Measurements from ENCODE around the gene IGFN1.

DNA sequence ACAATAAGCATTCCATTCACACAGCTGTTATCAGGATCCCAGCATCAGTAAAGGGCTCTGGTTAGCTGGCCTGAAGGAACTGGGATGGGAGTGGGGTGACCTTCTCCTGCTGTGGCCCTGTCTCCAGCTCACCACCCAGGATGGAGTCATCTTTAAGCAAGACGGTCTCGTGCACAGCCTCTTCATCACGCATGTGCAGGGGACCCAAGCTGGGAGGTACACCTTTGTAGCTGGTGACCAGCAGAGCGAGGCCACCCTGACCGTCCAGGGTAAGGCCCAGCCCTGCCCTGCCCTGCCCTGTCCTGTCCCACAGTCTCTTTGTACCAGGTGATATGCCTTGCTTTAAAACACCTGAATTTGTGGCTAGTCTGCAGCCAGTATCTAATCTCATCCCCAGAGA, 24.3 kb downstream of the IGFN1 start:
- TF ChIP-seq FOXK2 (IDR thresholded peaks at IDR 0.05) (no peak), FOXM1 (IDR thresholded peaks at IDR 0.05; ENCODE audit: borderline replicate concordance) (no peak), L3MBTL2 (conservative IDR thresholded peaks at IDR 0.05) (no peak)

All from HEK293T (cell line).